ENCODE results near the gene XRCC4.
"Not testable (repeated sequence)": the region's sequence is repeated elsewhere in the genome, so short reads cannot be mapped to it uniquely, and the experiment has no call there.

The XRCC4 gene

DNA sequence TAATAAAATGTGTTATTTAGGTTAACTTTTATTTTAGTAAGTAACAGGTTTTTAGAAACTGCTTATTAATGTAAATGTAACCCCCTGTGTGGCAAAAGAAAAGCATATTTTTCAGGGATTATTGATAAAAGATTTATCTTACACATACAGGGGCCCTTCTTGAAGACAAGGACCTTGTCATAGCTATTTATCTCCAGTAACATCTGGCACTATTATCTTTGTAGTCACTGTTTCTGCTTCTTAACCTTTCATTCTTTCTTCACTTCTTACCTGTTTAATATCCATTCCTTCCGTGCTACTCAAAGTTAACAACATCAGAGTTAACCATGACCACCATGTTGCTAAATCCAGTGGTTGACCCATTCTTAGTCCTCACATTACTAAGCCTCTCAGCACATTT is 276.4 kb downstream of the XRCC4 start:
- DNase-seq (ENCODE audit: low spot score): no peak

- DNase-seq (ENCODE audit: low spot score): no peak
These were observed 277.6 kb downstream of the XRCC4 start for GRCh38 chr5:83354958-83355357.

DNA sequence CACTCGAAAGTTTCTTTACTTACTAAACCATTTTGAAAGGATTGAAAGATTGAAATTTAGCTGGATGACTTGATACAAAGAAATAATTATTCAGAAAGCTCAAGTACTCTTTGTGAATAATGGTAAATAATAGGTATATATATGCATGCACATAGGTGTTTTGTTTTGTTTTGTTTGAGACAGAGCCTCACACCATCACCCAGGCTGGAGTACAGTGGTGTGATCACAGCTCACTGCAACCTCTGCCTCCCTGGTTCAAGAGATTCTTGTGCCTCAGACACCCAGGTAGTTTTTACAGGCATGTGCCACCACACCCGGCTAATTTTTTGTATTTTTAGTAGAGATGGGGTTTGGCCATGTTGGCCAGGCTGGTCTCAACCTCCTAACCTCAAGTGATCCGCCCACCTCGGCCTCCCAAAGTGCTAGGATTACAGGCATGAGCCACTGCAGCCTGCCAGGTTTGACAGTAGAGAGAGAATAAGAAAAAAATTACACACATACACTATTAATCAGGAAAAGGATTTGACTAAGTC is 278.2 kb downstream of the XRCC4 start:
- DNase-seq (ENCODE audit: low spot score): not testable (repeated sequence)

GRCh38 chr5:83357621-83358231 is 280.4 kb downstream of the XRCC4 start:
- DNase-seq (ENCODE audit: low spot score): no peak

- DNase-seq (ENCODE audit: low spot score): no peak
These were observed 283.2 kb downstream of the XRCC4 start for GRCh38 chr5:83360573-83360972.

DNA sequence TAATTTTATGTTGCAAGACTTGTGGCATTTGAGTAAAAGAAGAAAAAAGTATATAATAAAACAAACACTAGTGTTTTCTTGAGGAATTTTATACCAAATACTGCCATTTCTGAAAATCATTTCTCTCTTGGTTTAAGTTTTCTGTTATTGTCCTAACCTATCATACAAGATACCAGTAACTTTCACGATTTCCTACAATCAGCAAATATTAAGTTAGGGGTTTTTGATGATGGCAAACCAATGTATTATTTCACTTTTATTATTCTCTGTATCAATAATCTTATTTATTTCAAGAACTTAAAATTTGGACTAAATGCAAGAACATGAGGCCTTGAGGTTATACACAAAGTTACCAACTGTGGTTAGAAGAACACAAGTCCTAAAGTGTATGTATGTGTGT is 285.2 kb downstream of the XRCC4 start:
- DNase-seq (ENCODE audit: low spot score): no peak

DNA sequence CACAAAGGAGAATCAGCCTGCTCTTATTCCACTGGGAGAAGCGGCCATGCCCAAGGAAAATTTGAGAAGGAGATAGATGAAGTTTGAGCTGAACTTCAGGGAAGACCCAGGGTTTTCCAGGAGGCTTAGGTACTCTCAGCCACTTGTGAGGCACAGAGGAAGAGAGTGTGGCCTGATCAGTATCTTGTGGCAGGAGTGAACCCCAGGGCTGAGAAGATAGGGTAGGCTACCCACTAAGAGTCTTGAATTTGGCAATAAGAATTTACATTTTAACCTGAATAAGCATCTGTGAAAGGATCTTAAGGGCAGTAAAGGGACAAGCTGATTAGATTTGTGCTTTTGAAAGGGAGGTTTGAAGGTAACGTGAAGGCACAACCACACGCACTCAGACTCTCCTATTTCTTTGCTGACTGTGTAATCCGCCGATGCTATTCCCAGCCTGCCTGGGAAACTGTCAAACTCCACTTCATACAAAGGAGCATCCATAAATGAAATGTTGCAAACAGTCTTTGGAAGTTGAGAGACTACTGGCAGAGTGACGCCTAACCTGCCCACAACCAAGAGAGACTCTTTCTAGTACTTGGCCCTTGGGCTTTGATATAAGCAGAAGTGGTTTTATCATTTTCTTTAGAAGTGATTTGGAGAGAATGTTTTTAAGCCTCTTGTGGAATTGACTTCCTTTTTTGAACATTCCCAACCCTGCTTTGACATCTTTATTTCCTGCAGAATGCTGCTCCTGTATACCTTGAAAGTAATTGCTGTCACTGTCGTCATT is 286.0 kb downstream of the XRCC4 start:
- no peak for DNase-seq (ENCODE audit: low spot score)

DNA sequence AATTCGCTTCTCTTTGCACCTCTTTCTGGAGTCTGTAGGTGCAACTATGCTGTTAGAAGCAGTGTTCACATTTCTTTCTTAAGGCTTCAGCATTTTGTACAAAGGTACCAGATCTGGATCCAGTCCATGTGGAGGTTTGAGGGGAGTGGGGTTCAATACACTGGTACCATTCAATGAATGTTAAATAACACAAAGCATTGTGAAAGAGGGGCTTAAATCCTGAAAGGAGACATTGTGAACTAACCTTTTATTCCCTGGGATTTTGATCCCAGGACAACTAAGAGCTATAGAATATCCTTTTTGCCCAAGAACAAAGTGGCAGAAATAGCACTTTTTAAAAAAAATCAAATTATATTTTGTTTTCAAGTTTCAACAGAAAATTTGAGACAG is 286.5 kb downstream of the XRCC4 start:
- DNase-seq (ENCODE audit: low spot score): no peak

DNA sequence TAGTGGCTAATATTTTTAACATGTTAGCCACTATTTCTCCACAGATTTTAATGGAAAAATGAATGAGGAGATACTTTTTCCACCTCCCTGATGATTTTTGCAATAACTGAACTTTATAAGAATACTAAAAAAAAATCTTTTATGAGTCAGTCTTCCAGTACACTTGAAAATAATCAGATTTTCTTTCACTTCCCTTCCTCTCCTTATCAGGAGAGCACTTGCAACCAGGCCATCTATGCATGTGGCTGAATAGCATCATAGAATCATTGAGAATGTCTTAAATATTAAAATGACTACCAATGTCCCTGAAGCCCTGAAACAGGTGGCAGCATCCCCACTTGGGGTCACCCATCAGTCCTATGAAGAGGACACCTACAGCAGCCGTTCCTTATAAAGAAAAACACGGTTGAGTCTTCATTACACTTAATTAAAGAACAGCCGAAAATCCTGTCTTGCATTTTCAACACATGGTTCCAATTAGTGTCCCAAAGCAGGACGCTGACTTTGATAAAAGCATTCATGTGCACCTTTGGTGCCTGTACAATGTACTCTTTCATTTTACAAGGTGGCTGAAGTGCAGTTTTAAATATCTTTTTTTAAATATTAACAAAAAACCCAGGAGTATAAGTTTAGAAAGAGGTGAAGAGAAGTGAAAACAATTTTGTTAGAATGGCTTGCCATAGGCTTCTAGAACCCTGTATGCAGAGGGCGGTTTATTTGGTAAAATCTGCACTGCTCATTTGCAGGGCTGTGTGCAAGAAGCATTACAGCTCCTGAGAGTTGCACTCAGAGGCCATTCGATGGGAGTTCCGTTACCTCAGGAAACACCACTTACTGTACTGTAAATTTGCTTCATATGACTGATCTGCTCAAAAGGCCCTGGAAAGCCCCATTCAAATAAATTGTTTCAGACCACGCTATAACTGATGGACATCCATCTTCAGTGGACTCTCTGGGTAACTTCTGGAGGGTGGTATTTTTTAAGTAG is 287.3 kb downstream of the XRCC4 start:
- DNase-seq (ENCODE audit: low spot score): no peak

- no peak for DNase-seq (ENCODE audit: low spot score)
These were observed 291.0 kb downstream of the XRCC4 start for GRCh38 chr5:83368319-83368718.

- no peak for DNase-seq (ENCODE audit: low spot score)
These were observed 291.5 kb downstream of the XRCC4 start for GRCh38 chr5:83368835-83369234.

GRCh38 chr5:83370957-83371356 is 293.6 kb downstream of the XRCC4 start:
- no peak for DNase-seq (ENCODE audit: low spot score)

- DNase-seq (ENCODE audit: low spot score): no peak
These were observed 294.4 kb downstream of the XRCC4 start for GRCh38 chr5:83371726-83372125.

DNA sequence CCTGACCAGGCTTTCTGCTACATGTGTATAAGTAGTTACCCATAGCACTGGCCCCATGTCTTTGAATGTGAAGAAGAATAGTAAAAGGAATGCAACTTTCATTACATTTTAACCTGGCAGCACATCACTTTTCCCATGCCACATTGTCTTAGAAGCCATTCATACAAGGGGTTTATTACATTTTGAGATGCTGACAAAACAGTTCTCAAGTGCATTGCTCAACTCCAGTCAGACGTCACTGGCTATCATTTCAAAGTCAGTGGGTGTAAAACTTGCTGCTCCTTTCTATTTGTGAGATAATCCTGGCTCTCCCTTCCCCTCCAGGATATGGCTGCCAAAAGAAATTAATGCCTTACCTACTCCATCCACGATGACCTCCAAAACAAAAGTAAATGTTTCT is 297.2 kb downstream of the XRCC4 start:
- DNase-seq (ENCODE audit: low spot score): no peak

DNA sequence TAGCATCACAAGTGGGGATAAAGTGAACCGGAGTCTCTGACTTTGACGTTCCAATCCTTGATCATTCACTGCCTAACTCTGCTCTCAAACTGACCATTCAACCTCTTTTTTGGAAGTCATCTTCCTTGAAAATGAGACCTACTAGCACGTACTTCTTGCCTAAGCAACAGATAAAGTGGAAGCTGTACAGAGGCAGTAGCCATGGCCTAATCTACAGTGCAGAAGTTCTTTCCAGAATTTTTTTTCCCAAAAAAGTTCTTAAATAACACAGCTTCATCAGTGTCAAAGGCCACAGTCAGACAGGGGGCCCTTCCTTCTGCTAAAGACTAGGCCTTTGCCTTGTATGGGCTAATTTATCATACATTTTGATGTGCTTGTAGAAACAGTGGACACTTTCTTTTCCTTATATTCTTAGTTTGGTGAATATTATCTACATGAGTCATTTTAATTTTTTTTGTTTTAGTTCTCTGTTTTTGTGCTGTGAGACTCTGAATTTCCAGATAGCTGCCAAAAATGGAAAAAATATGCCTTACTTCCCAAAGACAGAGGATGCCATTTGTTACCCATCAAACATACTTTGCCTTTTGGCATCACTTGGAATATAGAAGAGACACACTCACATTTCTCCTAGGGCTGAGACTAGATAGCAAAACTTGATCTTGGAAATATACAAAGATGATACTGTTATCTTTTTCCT is 297.9 kb downstream of the XRCC4 start:
- DNase-seq (ENCODE audit: low spot score): no peak

DNA sequence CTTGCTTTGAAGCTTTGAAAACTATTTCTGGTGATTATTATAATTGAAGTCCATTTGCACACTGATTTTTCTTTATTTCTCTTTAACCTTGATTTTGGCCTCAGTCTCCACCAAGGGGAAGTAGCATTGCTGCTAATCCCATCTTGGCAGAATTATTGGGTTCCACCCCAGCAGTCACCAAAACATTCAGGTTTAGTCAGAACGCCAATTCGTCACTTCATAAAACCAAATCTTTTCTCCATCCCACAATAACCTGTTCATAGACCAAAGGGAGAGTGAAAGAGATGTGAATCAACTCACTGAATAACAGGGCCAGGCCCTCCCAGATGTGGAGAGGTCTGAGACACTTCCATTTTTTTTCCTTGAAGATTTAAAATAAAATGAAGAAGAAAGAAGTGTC is 299.1 kb downstream of the XRCC4 start:
- DNase-seq (ENCODE audit: low spot score): no peak

GRCh38 chr5:83377131-83377865 is 300.0 kb downstream of the XRCC4 start:
- no peak for DNase-seq (ENCODE audit: low spot score)

DNA sequence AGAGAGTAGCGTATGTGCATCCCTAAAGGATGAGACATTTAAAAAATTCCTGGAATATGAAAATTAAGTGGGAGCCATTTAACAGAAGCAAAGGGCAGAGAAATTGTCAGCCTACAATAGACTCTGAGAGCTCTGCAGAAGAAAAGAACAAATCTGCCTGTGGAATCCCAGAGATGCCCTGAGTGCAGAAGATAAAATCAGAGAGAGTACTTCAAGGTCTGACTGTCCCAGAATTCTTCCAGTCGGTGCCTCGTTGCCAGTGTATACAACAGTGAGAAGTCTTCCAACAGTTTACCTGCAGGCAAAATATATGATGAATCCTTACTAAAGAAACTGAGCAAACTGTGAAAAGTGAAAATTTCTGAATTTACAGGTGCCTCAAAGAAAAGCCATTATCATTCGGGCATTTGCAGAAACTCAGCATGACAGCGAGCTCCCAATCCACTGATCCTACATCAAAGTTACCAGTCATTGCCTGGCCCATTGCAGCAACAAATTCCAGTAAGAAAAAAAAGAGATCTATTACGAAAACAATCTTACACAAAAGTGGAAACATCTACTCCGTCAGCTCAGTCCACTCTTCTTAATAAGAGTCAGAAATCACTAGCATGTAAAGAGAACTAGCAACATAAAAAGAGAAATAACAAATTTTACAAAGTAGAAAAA is 301.4 kb downstream of the XRCC4 start:
- DNase-seq (ENCODE audit: low spot score): no peak

GRCh38 chr5:83385812-83386211 is 308.5 kb downstream of the XRCC4 start:
- no peak for DNase-seq (ENCODE audit: low spot score)

DNA sequence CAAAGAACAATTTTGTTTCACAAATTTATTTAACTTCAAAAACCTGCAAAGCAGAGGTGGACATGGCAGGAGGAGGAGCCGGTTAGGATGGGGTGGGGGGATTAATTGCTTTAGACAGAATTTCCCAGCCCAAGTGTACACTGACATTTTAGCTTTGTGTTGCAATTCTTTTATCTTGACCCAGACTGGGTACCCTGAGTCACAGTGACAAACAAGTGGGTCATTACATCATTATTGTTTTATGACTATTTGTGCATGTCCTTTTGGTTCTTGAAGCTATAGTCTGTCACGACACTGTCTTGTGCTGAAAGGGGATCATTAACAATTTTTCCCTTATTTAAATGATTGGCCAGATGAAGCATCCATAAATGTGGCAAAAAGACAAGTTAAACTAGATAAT is 309.7 kb downstream of the XRCC4 start:
- no peak for DNase-seq (ENCODE audit: low spot score)

DNA sequence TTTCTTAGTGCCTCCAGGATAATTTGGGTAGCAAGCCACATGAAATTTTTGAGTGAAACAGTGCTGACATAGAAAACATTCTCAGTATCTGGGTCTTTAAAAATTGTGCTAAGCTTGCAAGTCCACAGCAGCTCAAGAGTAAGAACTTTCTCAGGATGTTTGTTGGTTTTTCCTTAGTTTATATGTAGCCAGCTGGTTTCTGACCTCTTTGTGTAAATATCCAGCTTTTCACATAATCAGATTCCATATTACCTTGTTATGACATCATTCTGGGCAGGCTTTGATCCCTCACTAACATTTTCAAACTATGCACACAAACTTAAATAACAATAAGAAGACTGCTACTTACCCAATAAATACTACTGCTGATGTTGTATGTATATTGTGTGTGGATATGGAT is 311.3 kb downstream of the XRCC4 start:
- no peak for DNase-seq (ENCODE audit: low spot score)
